Stimulated activated CD4-positive, alpha-beta T cell treated with anti-CD3 and anti-CD28 coated beads, Interleukin-15, amount 100 ng/mL, for 1 hour (primary cell): Measurements from ENCODE around the gene TMEM164.
A peak's percentile ranks its signal among the peaks of the same experiment; 100 is the strongest.

ENCODE experiments used
- DNase-seq, 2 donors: peaks; one replicate each; pipeline ENCODE4 v3.0.0-alpha.2; 2020; ENCODE audit warnings: low read depth in 1 of 2, low spot score in 1 of 2

The TMEM164 gene

GRCh38 chrX:110159865-110160264 lies 157.0 kb downstream of the TMEM164 start:
- no peak for DNase-seq

DNA sequence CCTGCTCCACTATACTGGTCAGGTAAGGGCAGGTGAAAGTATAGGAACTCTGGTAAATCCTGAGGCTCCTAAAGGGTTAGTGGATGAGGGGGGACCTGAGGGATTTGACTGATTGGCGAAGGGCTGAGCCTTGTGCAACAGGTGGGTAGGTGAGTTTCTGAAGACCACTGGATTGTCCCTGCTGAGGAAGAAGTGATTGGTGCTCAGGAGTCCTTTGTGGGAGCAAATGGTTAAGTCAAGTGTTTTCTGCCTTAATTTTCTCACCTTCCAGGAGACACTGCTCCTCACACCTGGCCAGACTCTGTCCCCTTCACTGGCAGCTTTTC lies 158.4 kb downstream of the TMEM164 start:
- no peak for DNase-seq

DNA sequence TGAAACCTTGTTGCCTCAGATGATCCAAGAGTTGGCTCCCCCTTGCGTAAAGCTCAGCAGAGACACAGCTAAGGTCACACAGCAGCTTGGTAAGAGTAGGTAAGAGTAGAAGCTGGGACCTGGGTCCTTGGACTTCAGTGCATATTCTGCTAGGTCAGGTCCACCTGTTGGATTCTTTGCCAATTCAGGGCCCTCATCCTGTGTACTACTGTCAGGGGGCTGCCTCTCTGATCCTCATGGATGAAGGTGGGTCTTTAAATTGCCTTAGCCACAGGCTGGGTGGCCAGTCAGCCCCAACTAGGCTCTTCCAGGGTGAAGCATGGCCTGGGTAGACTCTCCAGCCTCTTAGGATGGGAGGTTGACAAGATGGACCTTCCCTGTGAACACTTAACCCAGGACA lies 159.2 kb downstream of the TMEM164 start:
- DNase-seq, result no peak

DNA sequence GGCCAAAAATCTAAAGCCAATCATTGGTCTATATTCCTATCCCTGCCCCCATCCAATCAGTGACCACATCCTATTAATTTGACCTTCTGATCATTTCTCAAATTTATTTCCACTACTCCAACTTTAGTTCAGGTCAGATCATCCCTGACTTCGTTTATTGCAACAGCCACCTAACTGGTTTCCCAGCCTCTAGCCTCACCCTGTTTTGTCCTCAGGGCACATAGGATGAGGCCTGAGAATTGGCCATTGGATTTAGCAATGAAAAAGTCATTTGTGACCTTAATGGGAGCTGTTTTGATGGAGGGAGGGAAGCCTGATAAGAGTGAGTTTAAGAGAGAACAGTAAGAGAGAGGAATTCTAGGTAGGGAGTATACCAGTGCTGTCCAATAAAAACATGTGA lies 160.0 kb downstream of the TMEM164 start:
- no peak for DNase-seq

DNA sequence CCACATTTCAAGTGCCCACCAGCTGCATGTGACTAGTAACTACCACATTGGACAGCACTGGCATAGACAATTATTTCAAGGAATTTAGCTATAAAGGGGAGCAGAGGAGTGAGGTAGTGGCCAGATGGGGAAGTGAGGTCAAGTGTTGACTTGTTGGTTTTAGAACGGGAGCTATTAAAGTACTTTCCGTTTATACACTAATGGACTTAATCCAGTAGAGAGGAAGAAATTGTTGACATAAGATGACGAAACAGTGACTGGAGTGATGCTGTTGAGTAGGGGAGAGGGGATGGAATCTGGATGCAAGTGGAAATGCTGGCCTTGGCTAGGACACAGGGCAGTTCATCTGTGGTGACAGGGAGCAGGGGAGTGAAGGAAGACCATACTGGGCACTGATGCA lies 160.6 kb downstream of the TMEM164 start:
- no peak for DNase-seq

DNA sequence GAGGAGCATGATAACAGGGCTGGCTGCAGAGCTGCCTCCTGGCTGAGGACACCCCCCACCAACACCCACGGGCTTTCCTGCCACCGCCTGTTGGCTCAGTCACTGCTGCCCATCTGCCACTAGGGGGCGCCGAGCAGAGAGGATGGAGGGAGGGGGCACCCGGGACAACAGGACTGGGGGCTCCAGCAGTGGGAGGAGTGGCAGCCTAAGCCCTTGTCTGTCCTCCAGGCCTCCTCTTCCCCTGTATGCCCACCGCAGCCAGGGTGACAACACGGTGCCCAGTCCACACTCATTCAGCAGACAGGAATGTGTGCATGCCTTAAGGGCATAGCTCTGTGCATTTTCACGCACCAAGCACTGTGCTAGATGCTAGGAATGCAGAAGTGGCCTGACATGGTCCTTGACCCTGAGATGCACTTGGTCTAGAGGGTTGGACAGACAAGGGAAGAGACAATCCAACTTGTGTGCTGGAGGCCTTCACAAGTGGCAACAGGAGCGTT lies 165.1 kb downstream of the TMEM164 start:
- DNase-seq, result peak; percentile 12

GRCh38 chrX:110168585-110168984 lies 165.7 kb downstream of the TMEM164 start:
- DNase-seq, result no peak

DNA sequence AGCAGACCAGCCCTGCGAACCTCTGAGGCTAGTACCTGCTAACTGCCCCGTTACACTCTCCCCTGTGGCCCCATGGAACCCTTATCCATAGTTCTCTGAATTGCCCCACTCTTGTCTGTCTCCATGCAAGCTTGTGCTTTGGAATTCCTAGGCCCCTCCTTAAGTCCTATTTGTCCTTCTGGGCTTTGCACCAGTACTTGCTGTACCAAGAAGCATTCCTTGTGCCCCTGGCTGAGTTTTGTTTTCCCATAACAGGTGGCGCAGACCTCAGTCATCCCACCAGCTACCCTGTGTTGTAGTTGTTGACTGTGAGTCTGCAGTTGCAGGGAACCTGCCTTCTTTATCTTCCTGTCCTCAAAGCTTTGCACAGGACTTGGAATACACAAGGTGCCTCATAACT lies 167.1 kb downstream of the TMEM164 start:
- no peak for DNase-seq

GRCh38 chrX:110171442-110171841 lies 168.5 kb downstream of the TMEM164 start:
- DNase-seq, result no peak

GRCh38 chrX:110172215-110172614 lies 169.3 kb downstream of the TMEM164 start:
- DNase-seq, result no peak

GRCh38 chrX:110173192-110174175 lies 170.6 kb downstream of the TMEM164 start:
- DNase-seq, result no peak

- no peak for DNase-seq
Observed at GRCh38 chrX:110175146-110175545, 172.2 kb downstream of the TMEM164 start.

GRCh38 chrX:110175696-110176095 lies 172.8 kb downstream of the TMEM164 start:
- no peak for DNase-seq

- DNase-seq, result no peak
Observed at GRCh38 chrX:110178179-110178865, 175.4 kb downstream of the TMEM164 start.

DNA sequence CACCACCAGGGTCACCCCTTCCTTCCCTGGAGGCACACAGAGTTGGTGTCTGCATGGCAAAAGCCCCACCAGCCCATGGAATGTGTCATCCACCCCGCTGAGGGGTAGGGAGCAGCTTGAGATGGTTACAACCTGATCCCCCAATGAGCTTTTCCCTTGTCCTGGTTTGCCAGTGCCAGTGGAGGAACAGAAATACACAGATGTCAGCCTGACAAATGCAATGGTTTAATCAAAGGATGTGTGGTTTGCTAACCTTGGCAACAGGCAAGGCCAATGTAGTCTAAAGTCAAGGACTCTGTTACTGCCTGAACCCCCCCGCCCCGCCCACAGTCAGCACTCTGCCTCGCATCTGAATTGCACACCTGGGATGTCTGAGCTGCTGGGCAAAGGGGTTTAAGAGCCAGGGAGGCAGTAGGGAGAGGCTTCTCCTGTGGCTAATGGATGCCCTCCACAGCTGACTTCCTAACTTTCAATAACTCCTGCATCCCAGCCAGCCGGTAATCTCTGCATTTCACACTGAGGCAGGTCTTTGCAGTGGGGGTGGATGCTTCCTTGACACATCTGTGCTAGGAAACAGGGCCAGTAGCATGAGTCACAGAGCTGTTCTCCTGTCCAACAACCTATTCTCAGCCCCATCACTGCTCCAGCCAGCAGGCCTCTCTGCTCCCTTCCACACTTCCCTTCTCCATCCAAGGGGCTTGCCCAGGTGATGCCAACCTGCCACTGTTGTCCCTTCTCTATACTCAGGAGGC lies 177.4 kb downstream of the TMEM164 start:
- no peak for DNase-seq

DNA sequence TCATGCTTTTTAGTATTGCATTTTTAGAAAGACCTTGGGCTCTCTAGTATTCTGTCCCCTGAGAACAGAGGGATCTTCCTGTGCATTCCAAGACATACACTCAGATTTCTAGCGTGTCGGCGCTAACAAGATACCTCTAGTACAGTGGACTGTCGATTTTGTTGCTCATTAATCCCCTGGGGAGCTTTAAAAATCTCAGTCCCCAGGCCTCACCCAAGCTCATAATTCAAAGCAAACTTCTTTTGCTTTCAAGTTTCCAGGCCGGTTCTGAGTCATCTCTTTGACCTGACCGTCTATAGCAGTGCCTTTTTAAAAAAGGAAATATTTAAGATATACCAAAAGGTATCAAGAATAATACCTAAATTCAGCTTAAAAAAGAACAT lies 178.0 kb downstream of the TMEM164 start:
- DNase-seq, result no peak

DNA sequence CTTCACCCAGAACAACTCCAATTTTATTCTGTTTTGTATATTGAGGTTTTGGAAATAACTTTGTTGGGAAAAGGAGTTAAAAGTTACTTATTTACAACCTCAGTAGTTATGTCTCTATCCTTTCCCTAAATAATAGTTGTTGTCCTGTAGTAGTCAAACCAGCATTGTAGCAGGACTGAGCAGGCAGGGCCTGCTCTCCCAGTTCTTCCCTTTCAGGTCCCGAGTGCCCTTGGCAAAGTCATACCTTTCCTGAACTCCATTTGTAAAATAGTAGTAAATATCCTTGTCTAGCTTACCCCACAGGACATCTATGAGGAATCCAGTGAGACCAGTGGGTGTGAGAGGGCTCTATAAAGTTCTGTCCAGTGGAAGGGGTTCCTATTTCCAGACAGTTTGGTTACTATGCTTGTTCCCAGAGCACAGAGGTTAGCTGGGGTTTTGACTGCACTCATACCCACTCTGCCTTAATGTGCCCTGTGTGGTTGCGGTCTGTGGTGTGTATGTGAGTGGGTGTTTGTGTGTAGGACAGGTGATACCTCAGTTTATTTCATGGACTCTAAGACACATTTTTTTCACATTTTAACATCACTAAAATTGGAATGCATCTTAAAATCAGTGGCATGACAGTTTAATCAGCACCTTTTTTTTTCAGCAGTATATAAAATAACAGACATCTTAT lies 178.7 kb downstream of the TMEM164 start:
- no peak for DNase-seq

DNA sequence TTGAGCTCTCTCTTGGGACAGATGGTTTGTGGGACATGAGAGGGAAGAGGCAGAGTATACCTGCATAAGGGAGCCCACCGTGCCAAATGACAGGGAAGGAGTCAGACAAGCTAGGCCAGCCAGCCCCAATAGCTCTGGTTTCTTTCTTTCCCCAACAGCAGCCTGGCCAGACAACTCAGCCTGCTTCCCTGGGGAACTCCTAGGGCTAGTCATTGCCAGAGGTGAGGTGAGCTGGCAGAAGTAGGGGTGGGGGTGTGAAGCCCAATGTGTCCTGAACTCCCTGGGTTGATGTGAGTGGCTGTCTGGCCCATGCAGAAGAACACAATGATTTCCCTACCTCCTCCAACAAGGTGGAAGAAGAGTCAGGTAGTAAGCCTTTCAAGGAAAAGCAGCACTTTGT lies 179.4 kb downstream of the TMEM164 start:
- no peak for DNase-seq

DNA sequence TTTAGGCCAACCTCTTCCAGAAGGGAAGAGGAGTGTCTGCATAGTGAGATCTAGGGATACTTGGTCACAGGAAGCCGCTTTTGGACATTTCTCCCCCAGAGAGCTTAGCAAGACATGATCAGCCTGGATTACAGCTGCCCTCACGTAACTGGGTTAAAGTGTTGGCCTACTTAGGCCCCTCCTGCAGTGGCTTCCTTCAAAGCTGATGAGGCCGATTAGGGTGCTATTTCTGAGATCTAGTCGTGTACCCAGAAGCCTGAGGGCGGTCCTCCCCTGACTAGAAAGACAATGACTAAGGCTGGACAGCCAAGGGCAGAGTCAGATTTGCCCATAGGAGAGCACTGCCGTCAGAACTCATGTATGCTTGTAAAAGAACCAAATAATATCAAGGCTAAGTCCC lies 180.0 kb downstream of the TMEM164 start:
- DNase-seq, result no peak

DNA sequence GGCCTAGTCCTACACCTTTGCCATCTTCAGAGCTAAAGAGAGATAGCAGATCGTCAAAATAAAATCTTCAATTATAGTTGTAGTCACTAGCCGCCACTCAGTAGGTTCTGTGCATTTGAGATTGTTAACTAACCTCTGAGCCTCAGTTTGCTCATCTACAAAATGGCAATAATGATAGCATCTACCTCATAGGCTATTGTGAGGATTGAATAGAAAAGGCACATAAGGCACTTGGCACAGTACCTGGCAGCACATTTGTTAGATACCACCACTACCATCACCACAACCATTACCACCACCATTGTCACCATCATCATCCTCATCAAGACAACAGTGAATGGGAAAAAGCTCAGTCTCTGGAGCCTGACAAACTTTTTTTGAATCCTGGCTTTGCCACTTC lies 180.4 kb downstream of the TMEM164 start:
- no peak for DNase-seq
